Measurements from ENCODE around the gene GUCA2A.

GUCA2A gene

GRCh38 chr1:42176902-42177519, 12.5 kb upstream of the GUCA2A start:
- DNase-seq (ENCODE audit: low read depth in 2 of 2): no peak

- DNase-seq (ENCODE audit: low read depth in 2 of 2): no peak
These were observed 10.9 kb upstream of the GUCA2A start for GRCh38 chr1:42175314-42176054.

GRCh38 chr1:42173961-42174735, 9.6 kb upstream of the GUCA2A start:
- DNase-seq (ENCODE audit: low read depth in 2 of 2): no peak

- DNase-seq (ENCODE audit: low read depth in 2 of 2): peak; percentile 22 to 54
These were observed 8.8 kb upstream of the GUCA2A start for GRCh38 chr1:42173155-42173933.

- DNase-seq (ENCODE audit: low read depth in 2 of 2): no peak
These were observed 8.0 kb upstream of the GUCA2A start for GRCh38 chr1:42172381-42173133.

GRCh38 chr1:42171679-42172266, 7.2 kb upstream of the GUCA2A start:
- DNase-seq (ENCODE audit: low read depth in 2 of 2): no peak

GRCh38 chr1:42170779-42171621, 6.5 kb upstream of the GUCA2A start:
- no peak for DNase-seq (ENCODE audit: low read depth in 2 of 2)

GRCh38 chr1:42168763-42169162, 4.2 kb upstream of the GUCA2A start:
- DNase-seq (ENCODE audit: low read depth in 2 of 2): no peak

- no peak for DNase-seq (ENCODE audit: low read depth in 2 of 2)
These were observed 3.8 kb upstream of the GUCA2A start for GRCh38 chr1:42168391-42168670.

- no peak for DNase-seq (ENCODE audit: low read depth in 2 of 2)
These were observed 3.3 kb upstream of the GUCA2A start for GRCh38 chr1:42167611-42168390.

GRCh38 chr1:42165511-42166210, 1.1 kb upstream of the GUCA2A start:
- no peak for DNase-seq (ENCODE audit: low read depth in 2 of 2)

GRCh38 chr1:42163536-42164503, 725 bp downstream of the GUCA2A start:
- DNase-seq (ENCODE audit: low read depth in 2 of 2): no peak

GRCh38 chr1:42163114-42163513, 1.4 kb downstream of the GUCA2A start:
- DNase-seq (ENCODE audit: low read depth in 2 of 2): no peak

- DNase-seq (ENCODE audit: low read depth in 2 of 2): no peak
These were observed 2.4 kb downstream of the GUCA2A start for GRCh38 chr1:42162181-42162580.

- no peak for DNase-seq (ENCODE audit: low read depth in 2 of 2)
These were observed 6.4 kb downstream of the GUCA2A start for GRCh38 chr1:42158189-42158588.

- DNase-seq (ENCODE audit: low read depth in 2 of 2): no peak
These were observed 6.9 kb downstream of the GUCA2A start for GRCh38 chr1:42157667-42158066.

- no peak for DNase-seq (ENCODE audit: low read depth in 2 of 2)
These were observed 9.2 kb downstream of the GUCA2A start for GRCh38 chr1:42155362-42155761.

GRCh38 chr1:42154685-42155084, 9.9 kb downstream of the GUCA2A start:
- DNase-seq (ENCODE audit: low read depth in 2 of 2): no peak
